GM19099 (cell line): Measurements from ENCODE around the gene DEGS1.

Experiments used
- POLR2A ChIP-seq: IDR thresholded peaks from 3 replicates; pipeline ENCODE4 v1.6.1; 2011; ENCODE audit warnings: low read depth; ENCODE audit not compliant: insufficient read length; ENCODE audit errors: extremely low read depth

Gene DEGS1

GRCh38 chr1:224196813-224197600 lies 14.0 kb downstream of the DEGS1 start:
- no peak for TF ChIP-seq POLR2A

DNA sequence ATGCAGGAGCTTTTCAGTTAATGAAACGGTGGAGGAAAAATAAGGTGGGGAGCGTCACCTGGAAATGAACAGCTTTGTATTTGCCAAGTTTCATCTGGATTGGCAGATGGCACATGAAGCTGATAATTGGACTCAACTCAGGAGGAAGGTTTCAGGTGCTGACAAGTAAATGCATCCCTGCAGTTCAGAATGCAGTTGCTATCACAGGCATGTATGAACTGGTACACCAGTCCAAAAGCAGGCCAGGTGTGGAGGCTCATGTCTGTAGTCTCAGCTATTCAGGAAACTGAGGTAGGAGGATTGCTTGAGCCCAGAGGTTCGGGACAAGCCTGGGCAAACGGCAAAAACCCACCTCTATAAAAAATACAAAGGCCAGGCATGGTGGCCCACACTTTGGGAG lies 15.5 kb downstream of the DEGS1 start:
- no peak for TF ChIP-seq POLR2A

DNA sequence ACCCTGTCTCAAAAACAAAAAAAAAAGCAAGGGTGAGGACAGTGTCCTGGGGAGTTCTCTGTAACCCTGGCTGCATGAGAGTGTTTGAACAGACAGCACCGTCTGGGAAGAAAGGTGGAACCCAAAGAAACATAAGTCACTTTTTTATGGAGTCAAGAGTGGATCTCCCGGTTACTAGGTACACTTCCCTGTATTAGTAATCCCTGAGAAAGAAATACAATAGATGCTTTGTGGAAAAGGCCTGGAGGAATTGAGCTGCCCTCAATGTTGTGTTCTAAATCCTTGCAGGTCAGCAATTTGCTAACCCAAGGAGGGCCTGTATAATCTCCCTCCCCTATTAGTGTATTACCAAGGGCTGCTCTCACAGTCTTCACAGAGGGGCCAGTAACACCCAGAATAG lies 16.6 kb downstream of the DEGS1 start:
- TF ChIP-seq POLR2A: no peak

- TF ChIP-seq POLR2A: no peak
Observed at GRCh38 chr1:224201383-224201782, 18.3 kb downstream of the DEGS1 start.

DNA sequence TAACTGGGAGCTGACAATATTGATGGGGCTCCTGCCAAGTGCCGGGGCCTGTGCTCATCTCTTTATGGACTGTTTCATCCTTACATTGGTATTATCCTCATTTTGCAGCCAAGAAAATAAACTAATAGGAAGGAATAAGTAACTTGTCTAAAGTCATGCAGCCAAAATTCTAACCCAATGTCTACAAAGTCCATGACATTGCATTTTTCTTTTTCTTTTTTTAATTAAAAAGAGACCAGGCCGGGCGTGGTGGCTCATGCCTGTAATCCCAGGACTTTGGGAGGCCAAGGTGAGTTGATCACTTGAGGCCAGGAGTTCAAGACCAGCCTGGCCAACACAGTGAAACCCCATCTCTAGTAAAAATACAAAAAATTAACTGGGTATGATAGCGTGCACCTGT lies 18.8 kb downstream of the DEGS1 start:
- TF ChIP-seq POLR2A: no peak

GRCh38 chr1:224203243-224204016 lies 20.4 kb downstream of the DEGS1 start:
- no peak for TF ChIP-seq POLR2A

DNA sequence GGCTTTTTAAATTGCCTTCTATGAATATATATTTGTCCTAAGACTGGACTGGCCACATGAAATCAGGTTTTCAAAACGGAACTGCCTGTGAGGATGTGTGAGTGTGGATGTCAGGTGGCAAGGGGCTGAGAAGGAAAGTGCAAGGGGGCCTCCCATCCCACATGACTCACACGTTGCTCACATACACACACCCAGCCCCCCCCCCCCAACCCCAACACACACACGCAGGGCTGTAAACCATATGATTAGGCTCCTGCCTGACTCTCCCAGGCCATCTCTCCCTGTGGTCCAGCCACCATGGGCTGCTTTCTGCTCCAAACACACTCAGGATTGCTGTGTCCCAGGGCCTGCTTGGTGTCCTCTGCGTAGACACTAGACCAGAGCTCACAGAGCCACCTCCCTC lies 22.4 kb downstream of the DEGS1 start:
- no peak for TF ChIP-seq POLR2A

GRCh38 chr1:224211206-224211962 lies 28.3 kb downstream of the DEGS1 start:
- TF ChIP-seq POLR2A: no peak

DNA sequence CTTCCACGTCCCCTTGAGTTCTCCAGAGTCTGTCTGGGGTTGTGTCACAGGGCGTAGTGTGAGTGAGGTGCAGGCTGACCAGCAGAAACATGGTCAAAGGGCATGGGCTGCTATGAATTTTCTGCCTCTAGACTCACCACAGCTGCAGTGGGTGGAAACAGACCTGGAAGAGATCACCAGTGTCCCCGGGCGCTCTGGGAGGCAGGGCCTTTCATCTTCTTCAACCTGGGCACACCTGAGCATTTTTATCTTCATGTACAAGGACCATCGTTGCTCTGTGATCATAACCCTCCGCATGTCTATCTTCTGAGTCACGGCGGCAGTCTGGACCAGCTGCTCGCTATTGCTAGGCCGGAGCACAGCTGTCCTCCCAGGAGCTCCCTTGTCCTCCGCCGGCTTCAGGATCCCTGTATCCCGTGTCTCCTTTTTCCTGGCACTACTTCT lies 29.6 kb downstream of the DEGS1 start:
- TF ChIP-seq POLR2A: no peak

DNA sequence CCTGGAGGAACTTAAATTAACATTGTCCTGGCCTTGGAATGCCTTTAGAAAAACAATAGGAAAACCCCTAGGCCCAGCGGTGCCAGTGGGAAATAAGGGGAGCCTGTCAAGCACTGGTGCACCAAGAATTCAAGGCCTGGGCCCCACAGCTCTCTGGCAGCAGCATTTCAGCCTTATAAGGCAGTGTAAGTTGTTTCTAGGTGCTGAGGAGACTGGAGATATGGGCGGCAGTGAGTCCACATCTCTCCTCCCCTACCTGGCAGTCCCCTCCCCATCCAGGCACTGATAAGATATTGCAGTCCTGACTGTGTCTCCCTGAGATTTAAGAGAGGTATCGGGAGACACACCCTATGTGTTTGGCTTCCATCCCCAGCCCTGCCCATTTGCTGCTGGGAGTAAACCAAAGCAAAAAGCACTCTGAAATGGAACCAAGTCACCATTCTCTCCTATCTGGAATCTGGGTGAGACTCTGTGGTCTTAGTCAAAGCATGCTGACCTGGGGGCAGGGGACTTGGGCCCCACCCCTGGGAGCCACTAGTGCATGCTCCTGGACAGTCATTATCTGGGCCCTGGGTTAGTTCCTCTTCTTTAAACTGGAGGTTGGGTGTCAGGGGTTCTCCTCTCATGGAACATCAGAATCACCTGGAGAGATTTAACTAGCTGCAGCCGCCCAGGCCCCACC lies 30.5 kb downstream of the DEGS1 start:
- no peak for TF ChIP-seq POLR2A

DNA sequence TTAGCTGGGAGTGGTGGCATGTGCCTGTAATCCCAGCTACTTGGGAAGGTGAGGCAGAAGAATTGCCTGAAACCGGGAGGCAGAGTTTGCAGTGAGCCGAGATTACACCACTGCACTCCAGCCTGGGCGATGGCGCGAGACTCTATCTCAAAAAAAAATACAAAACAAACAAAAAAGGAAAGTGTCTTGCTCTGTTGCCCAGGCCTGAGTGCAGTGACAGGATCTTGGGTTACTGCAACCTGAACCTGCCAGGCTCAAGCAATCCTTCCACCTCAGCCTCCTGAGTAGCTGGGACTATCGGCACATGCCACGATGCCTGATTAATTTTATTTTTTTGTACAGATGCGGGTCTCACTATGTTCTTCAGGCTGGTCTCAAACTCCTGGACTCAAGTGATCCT lies 33.3 kb downstream of the DEGS1 start:
- TF ChIP-seq POLR2A: no peak

DNA sequence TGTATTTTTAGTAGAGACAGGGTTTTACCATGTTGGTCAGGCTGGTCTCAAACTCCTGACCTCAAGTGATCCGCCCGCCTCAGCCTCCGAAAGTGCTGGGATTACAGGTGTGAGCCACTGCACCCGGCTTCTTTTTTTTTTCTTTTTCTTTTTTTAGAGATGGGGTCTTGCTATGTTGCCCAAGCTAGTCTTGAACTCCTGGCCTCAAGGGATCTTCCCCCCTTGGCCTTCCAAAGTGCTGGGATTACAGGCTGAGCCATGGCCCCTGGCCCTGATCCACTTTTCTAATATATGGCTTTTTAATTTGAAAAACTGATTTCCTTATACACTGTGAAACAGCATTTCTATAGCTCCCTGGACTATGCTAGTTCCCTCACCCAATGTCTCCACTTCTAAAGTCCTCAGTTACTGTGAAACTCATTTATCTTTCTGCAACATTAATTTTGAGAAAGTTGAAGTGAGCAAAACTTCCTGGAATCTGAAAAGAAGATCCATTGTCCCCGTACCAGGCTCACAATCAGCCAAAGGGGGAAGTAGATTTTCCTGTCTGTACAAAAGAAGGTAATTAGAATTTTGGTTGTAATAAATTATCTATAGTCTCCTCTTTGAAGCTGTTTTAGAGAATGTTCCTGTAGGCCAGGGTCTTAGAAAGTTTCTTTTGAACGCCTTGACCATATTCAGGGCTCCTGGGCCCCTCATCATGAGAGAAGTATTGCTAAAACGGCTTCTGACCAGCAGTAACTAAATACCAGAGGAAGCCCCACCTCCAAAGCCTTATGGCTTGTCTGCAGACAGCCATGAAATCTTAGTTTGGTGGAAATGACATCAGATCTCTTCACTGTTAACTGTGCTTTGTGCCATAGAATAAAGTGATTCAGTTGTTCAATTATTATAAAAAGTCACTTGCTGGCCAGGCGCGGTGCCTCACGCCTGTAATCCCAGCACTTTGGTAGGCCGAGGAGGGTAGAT lies 34.9 kb downstream of the DEGS1 start:
- TF ChIP-seq POLR2A: no peak

DNA sequence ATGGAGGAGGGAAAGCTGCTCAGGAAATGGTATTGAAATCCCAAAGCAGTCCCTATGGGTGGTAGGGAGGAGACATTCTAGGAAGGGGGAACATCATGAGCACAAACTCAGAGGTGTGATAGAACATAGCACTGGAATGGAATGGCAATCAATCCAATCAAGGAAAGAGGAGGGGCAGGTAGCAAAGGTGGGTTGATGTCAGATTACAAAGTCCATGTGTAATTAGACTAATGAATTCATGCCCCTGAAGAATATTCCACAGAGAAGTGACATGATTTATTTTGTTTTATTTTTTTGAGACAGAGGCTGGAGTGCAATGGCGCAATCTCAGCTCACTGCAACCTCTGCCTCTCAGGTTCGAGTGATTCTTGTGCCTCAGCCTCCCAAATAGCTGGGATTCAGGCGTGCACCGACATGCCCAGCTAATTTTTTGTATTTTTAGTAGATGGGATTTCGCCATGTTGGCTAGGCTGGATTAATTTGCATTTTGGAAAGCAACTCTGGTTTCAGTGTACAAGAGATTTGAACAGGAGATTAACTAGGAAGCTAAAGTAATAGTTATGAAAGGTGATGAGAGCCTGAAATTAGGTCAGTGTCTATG lies 36.1 kb downstream of the DEGS1 start:
- no peak for TF ChIP-seq POLR2A
